Suprapubic skin (tissue), 3 donors: ENCODE results near the gene AMACR.

Source experiments
- POLR2A ChIP-seq, 2 donors: fragments of 450-650 bp; IDR thresholded peaks; one replicate each; pipeline ENCODE4 v1.6.1; 2017; ENCODE audit warnings: antibody characterized with exemption in 2 of 2, mild to moderate bottlenecking in 2 of 2, moderate library complexity in 2 of 2
- TF ChIP-seq, protein P1 (sequence below), 2 donors: fragments of 200-600 bp in 1 of 2; fragments of 450-650 bp in 1 of 2; sonication (generic) in 1 of 2; IDR thresholded peaks; one replicate each; pipeline ENCODE4 v1.5.1; 2016 to 2019; ENCODE audit warnings: antibody characterized with exemption in 2 of 2, mild to moderate bottlenecking in 1 of 2, moderate library complexity in 1 of 2

DNA sequence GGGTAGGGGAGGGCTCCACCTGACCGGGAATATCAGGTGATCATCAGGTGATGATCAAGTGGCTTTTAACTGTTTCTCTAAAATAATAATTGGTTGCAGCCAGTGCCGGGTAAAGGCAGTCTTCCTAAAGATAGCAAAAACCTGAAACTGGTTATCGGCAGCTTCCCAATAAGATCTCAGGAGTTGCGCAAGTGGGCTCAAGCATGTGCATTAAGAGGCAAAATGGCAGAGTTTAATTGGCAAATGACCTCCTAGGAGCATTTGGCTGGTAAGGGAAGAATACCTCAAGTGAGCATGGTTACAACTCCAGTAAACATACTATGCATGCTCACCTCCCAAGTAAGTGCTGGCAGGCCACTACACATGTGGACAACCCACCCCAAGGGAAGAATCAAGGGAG lies 31.0 kb upstream of the AMACR start:
- TF ChIP-seq, protein P1, sequence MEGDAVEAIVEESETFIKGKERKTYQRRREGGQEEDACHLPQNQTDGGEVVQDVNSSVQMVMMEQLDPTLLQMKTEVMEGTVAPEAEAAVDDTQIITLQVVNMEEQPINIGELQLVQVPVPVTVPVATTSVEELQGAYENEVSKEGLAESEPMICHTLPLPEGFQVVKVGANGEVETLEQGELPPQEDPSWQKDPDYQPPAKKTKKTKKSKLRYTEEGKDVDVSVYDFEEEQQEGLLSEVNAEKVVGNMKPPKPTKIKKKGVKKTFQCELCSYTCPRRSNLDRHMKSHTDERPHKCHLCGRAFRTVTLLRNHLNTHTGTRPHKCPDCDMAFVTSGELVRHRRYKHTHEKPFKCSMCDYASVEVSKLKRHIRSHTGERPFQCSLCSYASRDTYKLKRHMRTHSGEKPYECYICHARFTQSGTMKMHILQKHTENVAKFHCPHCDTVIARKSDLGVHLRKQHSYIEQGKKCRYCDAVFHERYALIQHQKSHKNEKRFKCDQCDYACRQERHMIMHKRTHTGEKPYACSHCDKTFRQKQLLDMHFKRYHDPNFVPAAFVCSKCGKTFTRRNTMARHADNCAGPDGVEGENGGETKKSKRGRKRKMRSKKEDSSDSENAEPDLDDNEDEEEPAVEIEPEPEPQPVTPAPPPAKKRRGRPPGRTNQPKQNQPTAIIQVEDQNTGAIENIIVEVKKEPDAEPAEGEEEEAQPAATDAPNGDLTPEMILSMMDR (IDR thresholded peaks at IDR 0.05), result no peak
- no peak for TF ChIP-seq POLR2A (IDR thresholded peaks at IDR 0.05)
